Measurements from ENCODE around the gene OXA1L. TPM values are rescaled to one million over a fixed set of nuclear protein-coding genes. Genes with fewer than 3 reads are reported as not detected.

Gene OXA1L
- total RNA-seq, 1 experiment from 2014 or later, result 146 TPM

- no peak for TF ChIP-seq REST (IDR thresholded peaks at IDR 0.05; ENCODE audit: low read depth)
- TF ChIP-seq JUND (IDR thresholded peaks at IDR 0.05), result no peak
- no peak for TF ChIP-seq FOSL1 (IDR thresholded peaks at IDR 0.05; ENCODE audit: low read depth)
- peak; percentile 77; the same call in 1 of the 2 replicates for TF ChIP-seq SIN3A (IDR thresholded peaks at IDR 0.05; ENCODE audit: low read depth)
- TF ChIP-seq EZH2 (IDR thresholded peaks at IDR 0.05), result no peak
- TF ChIP-seq CEBPB (IDR thresholded peaks at IDR 0.05; ENCODE audit: low read depth), result no peak
- TF ChIP-seq ATF3 (IDR thresholded peaks at IDR 0.05), result no peak
- TF ChIP-seq YY1 (IDR thresholded peaks at IDR 0.05; ENCODE audit: extremely low read depth, insufficient replicate concordance, low read depth, low read length), result peak; percentile 97
Measured at GRCh38 chr14:22766457-22767322, at the start of gene OXA1L (continued).

GRCh38 chr14:22718091-22718490 lies 48.4 kb upstream of the OXA1L start:
- no peaks in the 10 kb centered on the region for H3K9me2 ChIP-seq (ENCODE audit: insufficient read depth)
- CTCF ChIA-PET, result no interaction called here
- RAD21 ChIA-PET (ENCODE audit: low non-redundant PET in 1 of 2, low total read pairs in 2 of 2, uncharacterized antibody in 2 of 2, unreplicated experiment in 2 of 2), result no interaction called here
- no peak overlapping the region for H3K4me3 ChIP-seq (replicated peaks in 1 of 2; ENCODE audit: low read depth in 1 of 2, low read length in 2 of 2)
- BruUV-seq (replicated peaks), result no TSS peak
- H3K27me3 ChIP-seq (ENCODE audit: insufficient read depth, low read length), result no peaks in the 10 kb centered on the region
- no peak for TF ChIP-seq FOSL1 (IDR thresholded peaks at IDR 0.05; ENCODE audit: low read depth)
- TF ChIP-seq CTCF (IDR thresholded peaks at IDR 0.05 in 2 of 3, conservative IDR thresholded peaks at IDR 0.05 in 1 of 3; ENCODE audit: borderline replicate concordance in 1 of 3, insufficient read depth in 1 of 3, low read depth in 2 of 3, low read length in 2 of 3), result no peak
- TF ChIP-seq EZH2phosphoT487 (IDR thresholded peaks at IDR 0.05; ENCODE audit: borderline replicate concordance), result no peak
- no peak for TF ChIP-seq ZFX (IDR thresholded peaks at IDR 0.05)
- TF ChIP-seq SRF (IDR thresholded peaks at IDR 0.05; ENCODE audit: low read depth), result no peak
- TF ChIP-seq JUND (IDR thresholded peaks at IDR 0.05), result no peak
- no peak for TF ChIP-seq MAX (IDR thresholded peaks at IDR 0.05)
- TF ChIP-seq TCF7L2 (IDR thresholded peaks at IDR 0.05; ENCODE audit: borderline replicate concordance, extremely low read depth, insufficient read depth, insufficient read length), result no peak
- intact Hi-C loops (cut with micrococcal nuclease), result no loop called here
- H3K36me3 ChIP-seq (ENCODE audit: control insufficient read depth in 1 of 2, insufficient read depth in 2 of 2, low read length in 2 of 2), result no peaks in the 10 kb centered on the region
- no peak overlapping the region for H3K4me2 ChIP-seq (ENCODE audit: low read length)
- no peaks in the 10 kb centered on the region for H4K20me1 ChIP-seq (ENCODE audit: insufficient read depth)
- peaks cover 0 to 8% of the 10 kb centered on the region in 2 experiments; a peak in 2 of 4 replicates for H3K4me1 ChIP-seq (ENCODE audit: control insufficient read depth in 1 of 2, insufficient read depth in 2 of 2, low read length in 2 of 2)
- no peak overlapping the region for H2AFZ ChIP-seq (ENCODE audit: low read depth, low read length, poor library complexity, severe bottlenecking)
- no peaks in the 10 kb centered on the region for H3K79me2 ChIP-seq (ENCODE audit: insufficient read depth, low read length)
- no peaks in the 10 kb centered on the region for H3K9me3 ChIP-seq (ENCODE audit: control insufficient read depth in 1 of 2, insufficient read depth in 1 of 2, low read depth in 1 of 2, low read length in 2 of 2)
- H3K9ac ChIP-seq (ENCODE audit: low read length), result no peak overlapping the region
- no peak overlapping the region for H3K27ac ChIP-seq (ENCODE audit: low read depth, low read length)
- POLR2A ChIA-PET, result no interaction called here
- no peak for DNase-seq (ENCODE audit: low read depth, low spot score)
- no peak for ATAC-seq
